GM18517 (cell line): ENCODE data around the gene BCL11B.

Experiments
- ATAC-seq: cut with Tn5 transposase; IDR thresholded peaks from one replicate; pipeline ENCODE4 v1.9.1; 2021; ENCODE audit warnings: mild to moderate bottlenecking, moderate library complexity; ENCODE audit not compliant: unreplicated experiment

The BCL11B gene

GRCh38 chr14:99271951-99272631 lies at the start of gene BCL11B:
TSS of gene BCL11B (minus strand) at chr14:99272197. CDS start at chr14:99271218, 979 bp downstream.
- peak; percentile 89 for ATAC-seq

GRCh38 chr14:99321236-99321925 lies 49.4 kb upstream of the BCL11B start:
- ATAC-seq: no peak

- ATAC-seq: no peak
These were observed 48.7 kb upstream of the BCL11B start for GRCh38 chr14:99320621-99321235.

- ATAC-seq: no peak
These were observed 48.1 kb upstream of the BCL11B start for GRCh38 chr14:99320105-99320572.

- no peak for ATAC-seq
These were observed 46.9 kb upstream of the BCL11B start for GRCh38 chr14:99318959-99319295.

- no peak for ATAC-seq
These were observed 46.3 kb upstream of the BCL11B start for GRCh38 chr14:99318091-99318958.

- no peak for ATAC-seq
These were observed 45.5 kb upstream of the BCL11B start for GRCh38 chr14:99317231-99318090.

GRCh38 chr14:99316281-99317163 lies 44.5 kb upstream of the BCL11B start:
- no peak for ATAC-seq

GRCh38 chr14:99315197-99315596 lies 43.2 kb upstream of the BCL11B start:
- no peak for ATAC-seq

GRCh38 chr14:99314623-99315022 lies 42.6 kb upstream of the BCL11B start:
- ATAC-seq: no peak

GRCh38 chr14:99313234-99313633 lies 41.2 kb upstream of the BCL11B start:
- no peak for ATAC-seq

GRCh38 chr14:99312106-99312505 lies 40.1 kb upstream of the BCL11B start:
- no peak for ATAC-seq

- no peak for ATAC-seq
These were observed 37.3 kb upstream of the BCL11B start for GRCh38 chr14:99309220-99309766.

- no peak for ATAC-seq
These were observed 32.2 kb upstream of the BCL11B start for GRCh38 chr14:99304208-99304607.

- ATAC-seq: no peak
These were observed 28.2 kb upstream of the BCL11B start for GRCh38 chr14:99300190-99300589.

GRCh38 chr14:99296517-99296916 lies 24.5 kb upstream of the BCL11B start:
- ATAC-seq: no peak

GRCh38 chr14:99289394-99290189 lies 17.6 kb upstream of the BCL11B start:
- ATAC-seq: no peak

GRCh38 chr14:99288948-99289347 lies 17.0 kb upstream of the BCL11B start:
- ATAC-seq: no peak
